Colonic mucosa (tissue), 4 donors: ENCODE results near the gene ANK2. TPM values are rescaled to one million over a fixed set of nuclear protein-coding genes. Genes with fewer than 3 reads are reported as not detected.

Experiments
- DNase-seq: peaks from one replicate; pipeline ENCODE4 v3.0.0-alpha.2; 2020
- H3K27ac ChIP-seq: fragments of 200-600 bp; one replicate; pipeline ENCODE4 v1.8.0; 2021
- H3K27me3 ChIP-seq: fragments of 200-600 bp; one replicate; pipeline ENCODE4 v1.8.0; 2021
- H3K36me3 ChIP-seq: fragments of 200-600 bp; one replicate; pipeline ENCODE4 v1.8.0; 2021
- H3K4me1 ChIP-seq: fragments of 200-600 bp; one replicate; pipeline ENCODE4 v1.8.0; 2021; ENCODE audit warnings: mild to moderate bottlenecking
- H3K4me3 ChIP-seq: fragments of 200-600 bp; one replicate; pipeline ENCODE4 v1.8.0; 2021
- H3K9ac ChIP-seq, 2 donors: one replicate each; pipeline ENCODE4 v1.7.0; 2013; ENCODE audit warnings: control low read depth in 2 of 2, low read depth in 2 of 2, low read length in 2 of 2
- H3K9me3 ChIP-seq: fragments of 200-600 bp; one replicate; pipeline ENCODE4 v1.8.0; 2021
- CTCF ChIP-seq: fragments of 200-600 bp; IDR thresholded peaks from one replicate; pipeline ENCODE4 v1.8.0; 2022; ENCODE audit warnings: antibody characterized with exemption, mild to moderate bottlenecking
- intact Hi-C: fragments of 100-400 bp; cut with DNase I; formaldehyde crosslinking; loops from one replicate; pipeline ENCODE4 v1.14.1; 2022
- total RNA-seq, 2 donors: library from RNA; stranded (reverse); fragmentation: NEBNext Ultra II Directional in 1 of 2; extraction: Animal tissue kit (Norgen Biotek cat#: 25700) in 1 of 2; gene quantifications; one replicate each; pipeline ENCODE4 v1.2.1, GENCODE V29; 2021
- donor health status: healthy.
- donor health status: DM: no; HTN: no; CAD: no.
- donor health status: DM: no; HTN: no; CAD: no.

The ANK2 gene
- total RNA-seq, 2 donors from 2014 or later, result 4.6 to 20.7 TPM

- Histone ChIP-seq H3K4me3 (no peak overlapping the region), H3K36me3 (no peaks in the 10 kb centered on the region), H3K4me1 (no peaks in the 10 kb centered on the region), H3K27me3 (no peaks in the 10 kb centered on the region), H3K9me3 (no peaks in the 10 kb centered on the region), H3K27ac (no peak overlapping the region), H3K9ac (no peak overlapping the region)
- TF ChIP-seq CTCF, result no peak
- intact Hi-C loops, result no loop called here
- no peak for DNase-seq
Observed at GRCh38 chr4:113154281-113154680, 104.8 kb downstream of the ANK2 start.

- intact Hi-C loops, result no loop called here
- Histone ChIP-seq H3K36me3 (no peaks in the 10 kb centered on the region), H3K27ac (no peak overlapping the region), H3K27me3 (no peaks in the 10 kb centered on the region), H3K4me1 (no peaks in the 10 kb centered on the region), H3K4me3 (no peak overlapping the region), H3K9me3 (no peaks in the 10 kb centered on the region), H3K9ac (no peak overlapping the region)
- TF ChIP-seq CTCF, result no peak
- DNase-seq, result no peak
Observed at GRCh38 chr4:113157086-113157857, 107.8 kb downstream of the ANK2 start.

GRCh38 chr4:113159942-113160545 lies 110.6 kb downstream of the ANK2 start:
- H3K4me1 ChIP-seq, result no peaks in the 10 kb centered on the region
- H3K36me3 ChIP-seq, result no peaks in the 10 kb centered on the region

GRCh38 chr4:113160548-113160947 lies 111.1 kb downstream of the ANK2 start:
- Histone ChIP-seq H3K36me3 (no peaks in the 10 kb centered on the region), H3K4me1 (no peaks in the 10 kb centered on the region), H3K27ac (no peak overlapping the region), H3K9me3 (no peaks in the 10 kb centered on the region), H3K4me3 (no peak overlapping the region), H3K27me3 (no peaks in the 10 kb centered on the region), H3K9ac (no peak overlapping the region)
- no peak for TF ChIP-seq CTCF
- DNase-seq, result no peak
- intact Hi-C loops, result no loop called here

More at GRCh38 chr4:113159942-113160545, 110.6 kb downstream of the ANK2 start:
- intact Hi-C loops, result no loop called here
- H3K9me3 ChIP-seq, result no peaks in the 10 kb centered on the region
- H3K27ac ChIP-seq, result no peak overlapping the region
- H3K27me3 ChIP-seq, result no peaks in the 10 kb centered on the region
- no peak overlapping the region for H3K4me3 ChIP-seq
- H3K9ac ChIP-seq, result no peak overlapping the region
- TF ChIP-seq CTCF, result no peak
- no peak for DNase-seq

- intact Hi-C loops, result no loop called here
- no peak for TF ChIP-seq CTCF
- no peaks in the 10 kb centered on the region for H3K9me3 ChIP-seq
- no peak overlapping the region for H3K9ac ChIP-seq
- no peak for DNase-seq
- H3K27ac ChIP-seq, result no peak overlapping the region
- H3K4me1 ChIP-seq, result no peaks in the 10 kb centered on the region
- no peak overlapping the region for H3K4me3 ChIP-seq
- H3K36me3 ChIP-seq, result no peaks in the 10 kb centered on the region
- H3K27me3 ChIP-seq, result no peaks in the 10 kb centered on the region
Observed at GRCh38 chr4:113162089-113162488, 112.6 kb downstream of the ANK2 start.
